AG10803 (cell line): ENCODE results near the gene SLC9A7.

Experiments
- DNase-seq: peaks from one replicate; pipeline ENCODE4 v3.0.0; 2010; ENCODE audit warnings: low read depth
- H3K4me3 ChIP-seq: 2 replicates; pipeline ENCODE4 v1.5.1; 2011; ENCODE audit warnings: mild to moderate bottlenecking, low read length, control low read depth
- TF ChIP-seq, protein P1 (sequence below): conservative IDR thresholded peaks from 2 replicates; pipeline ENCODE4 v1.5.1; 2011; ENCODE audit warnings: mild to moderate bottlenecking, low read length, control low read depth, inconsistent platforms

The SLC9A7 gene

DNA sequence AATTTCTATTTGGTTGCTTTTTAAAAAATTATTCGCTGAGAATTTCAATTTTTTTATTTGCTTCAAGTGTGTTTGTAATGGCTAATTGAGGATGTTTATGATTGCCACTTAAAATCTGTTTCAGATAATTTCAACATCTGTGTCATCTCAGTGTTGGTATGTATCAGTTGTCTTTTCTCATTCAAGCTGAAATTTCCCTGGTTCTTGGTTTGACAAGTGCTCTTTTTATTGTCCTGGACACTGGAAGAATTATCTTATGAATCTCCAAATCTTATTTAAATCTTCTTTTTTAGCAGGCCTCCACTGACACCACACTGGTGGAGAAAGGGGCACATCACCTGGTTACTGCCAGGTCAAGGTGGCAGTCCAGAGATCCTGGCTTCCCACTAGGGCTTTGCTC lies 163.8 kb downstream of the SLC9A7 start:
- no peak overlapping the region for H3K4me3 ChIP-seq
- DNase-seq, result no peak
- TF ChIP-seq, protein P1, sequence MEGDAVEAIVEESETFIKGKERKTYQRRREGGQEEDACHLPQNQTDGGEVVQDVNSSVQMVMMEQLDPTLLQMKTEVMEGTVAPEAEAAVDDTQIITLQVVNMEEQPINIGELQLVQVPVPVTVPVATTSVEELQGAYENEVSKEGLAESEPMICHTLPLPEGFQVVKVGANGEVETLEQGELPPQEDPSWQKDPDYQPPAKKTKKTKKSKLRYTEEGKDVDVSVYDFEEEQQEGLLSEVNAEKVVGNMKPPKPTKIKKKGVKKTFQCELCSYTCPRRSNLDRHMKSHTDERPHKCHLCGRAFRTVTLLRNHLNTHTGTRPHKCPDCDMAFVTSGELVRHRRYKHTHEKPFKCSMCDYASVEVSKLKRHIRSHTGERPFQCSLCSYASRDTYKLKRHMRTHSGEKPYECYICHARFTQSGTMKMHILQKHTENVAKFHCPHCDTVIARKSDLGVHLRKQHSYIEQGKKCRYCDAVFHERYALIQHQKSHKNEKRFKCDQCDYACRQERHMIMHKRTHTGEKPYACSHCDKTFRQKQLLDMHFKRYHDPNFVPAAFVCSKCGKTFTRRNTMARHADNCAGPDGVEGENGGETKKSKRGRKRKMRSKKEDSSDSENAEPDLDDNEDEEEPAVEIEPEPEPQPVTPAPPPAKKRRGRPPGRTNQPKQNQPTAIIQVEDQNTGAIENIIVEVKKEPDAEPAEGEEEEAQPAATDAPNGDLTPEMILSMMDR, result no peak

DNA sequence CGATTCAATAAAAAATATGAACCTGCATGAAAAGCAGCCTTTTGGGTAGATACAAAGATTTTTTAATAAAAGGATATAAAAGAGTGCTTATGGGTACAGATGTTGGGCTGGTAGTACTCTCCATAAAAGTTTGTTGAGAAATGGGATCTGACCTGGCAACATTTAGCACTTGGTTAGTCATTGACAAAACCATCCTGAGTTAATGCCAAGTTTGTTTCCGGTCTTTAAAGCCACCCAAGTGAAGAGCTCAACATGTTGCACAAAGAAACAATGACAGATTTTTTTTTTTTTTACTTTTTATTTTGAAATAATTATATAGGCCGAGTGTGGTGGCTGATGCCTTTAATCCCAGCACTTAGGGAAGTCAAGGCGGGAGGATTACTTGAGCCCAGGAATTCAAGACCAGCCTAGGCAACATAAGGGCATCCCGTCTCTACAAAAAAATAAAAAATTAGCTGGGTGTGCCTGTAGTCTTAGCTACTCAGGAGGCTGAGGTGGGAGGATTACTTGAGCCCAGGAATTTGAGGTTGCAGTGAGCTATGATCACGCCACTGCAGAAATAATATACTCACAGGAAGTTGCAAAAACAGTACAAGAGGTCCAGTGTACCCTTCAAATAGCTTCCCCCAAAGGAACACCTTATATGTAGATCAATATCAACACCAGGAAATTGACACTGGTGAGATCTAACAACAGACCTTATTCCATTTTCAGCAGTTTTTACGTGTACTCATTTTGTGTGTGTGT lies 168.8 kb downstream of the SLC9A7 start:
- H3K4me3 ChIP-seq, result no peak overlapping the region
- peak; percentile 91 for DNase-seq
- TF ChIP-seq, protein P1, result no peak

DNA sequence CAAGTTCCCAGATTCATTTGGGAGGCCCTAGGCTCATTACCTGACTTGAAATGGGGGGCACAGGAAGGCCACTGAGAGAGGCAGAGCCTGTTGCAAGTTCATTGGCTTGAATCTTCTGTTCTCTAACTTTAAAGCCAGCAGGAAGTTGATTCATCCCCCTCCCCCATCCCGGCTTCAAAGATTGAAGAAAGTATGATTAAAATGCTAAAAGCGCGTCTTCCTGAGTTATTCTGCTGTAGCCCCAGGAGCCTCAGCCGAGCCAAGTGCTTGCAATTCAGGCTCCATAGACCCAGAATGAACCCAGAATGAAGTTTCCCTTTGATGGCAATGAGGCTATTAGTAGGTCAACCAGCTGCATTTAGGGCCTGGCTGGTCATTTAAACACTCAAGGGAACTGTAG lies 170.7 kb downstream of the SLC9A7 start:
- peak; percentile 76 for DNase-seq
- TF ChIP-seq, protein P1, result no peak
- H3K4me3 ChIP-seq, result no peak overlapping the region

DNA sequence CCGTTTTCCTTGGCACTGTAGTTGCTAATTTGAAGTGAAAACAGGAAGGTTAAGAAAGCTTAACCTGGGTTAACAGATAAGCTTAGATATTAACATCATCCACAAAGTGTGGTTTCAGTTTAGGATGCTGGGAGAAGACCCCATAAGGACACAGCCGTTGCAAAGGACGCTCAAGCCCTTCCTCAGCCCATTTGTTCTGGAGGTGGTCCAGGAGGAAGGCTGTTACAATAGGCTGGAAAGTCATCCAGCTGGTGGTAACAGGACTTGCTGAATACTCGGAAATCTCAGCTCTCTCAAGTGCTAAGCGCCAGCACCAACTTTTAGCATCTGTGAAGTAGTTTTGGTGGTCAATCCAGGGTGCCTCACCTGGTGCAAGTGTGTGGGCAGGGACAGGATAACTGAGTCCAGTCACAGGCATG lies 171.2 kb downstream of the SLC9A7 start:
- no peak overlapping the region for H3K4me3 ChIP-seq
- peak; percentile 13 for DNase-seq
- TF ChIP-seq, protein P1, result no peak

DNA sequence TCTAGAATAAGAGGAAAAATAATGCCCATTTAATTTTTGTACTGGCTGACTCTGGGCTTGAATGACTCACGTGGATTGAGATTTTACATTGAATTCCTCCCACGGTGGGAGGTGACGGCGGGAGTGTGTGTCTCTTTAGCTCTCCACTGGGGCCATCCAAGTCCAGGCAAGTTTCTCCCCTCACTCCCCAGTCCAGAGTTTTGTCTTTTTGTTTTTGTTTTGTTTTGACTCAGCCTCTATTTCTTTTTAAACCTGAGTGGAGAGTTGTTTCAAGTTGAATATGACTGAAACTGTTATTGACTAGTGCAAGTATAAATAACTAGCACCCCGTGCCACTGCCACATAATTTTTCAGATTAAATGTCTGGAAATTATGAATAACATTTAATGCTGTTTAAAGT lies 171.8 kb downstream of the SLC9A7 start:
- TF ChIP-seq, protein P1, result no peak
- peak; percentile 43 for DNase-seq
- no peak overlapping the region for H3K4me3 ChIP-seq

DNA sequence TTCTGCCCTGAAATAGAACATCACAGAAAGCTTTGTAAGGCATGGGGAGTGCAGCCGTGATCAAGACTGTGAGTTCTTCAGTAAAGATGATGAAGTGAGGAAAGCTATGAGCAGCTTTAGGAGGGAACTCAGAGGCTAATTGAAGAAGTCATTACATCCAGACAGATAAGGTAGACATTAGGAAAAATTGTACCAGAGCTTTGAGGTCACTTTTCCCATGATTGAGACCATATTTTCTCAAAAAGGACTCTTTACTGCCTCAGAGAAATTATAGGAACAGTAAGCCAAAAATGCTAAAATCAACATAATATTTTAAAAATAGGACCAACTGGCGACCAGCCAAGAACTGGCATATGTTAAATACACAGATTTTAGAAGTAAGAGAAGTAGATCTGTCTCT lies 174.2 kb downstream of the SLC9A7 start:
- DNase-seq, result no peak
- TF ChIP-seq, protein P1, result no peak
- H3K4me3 ChIP-seq, result no peak overlapping the region

DNA sequence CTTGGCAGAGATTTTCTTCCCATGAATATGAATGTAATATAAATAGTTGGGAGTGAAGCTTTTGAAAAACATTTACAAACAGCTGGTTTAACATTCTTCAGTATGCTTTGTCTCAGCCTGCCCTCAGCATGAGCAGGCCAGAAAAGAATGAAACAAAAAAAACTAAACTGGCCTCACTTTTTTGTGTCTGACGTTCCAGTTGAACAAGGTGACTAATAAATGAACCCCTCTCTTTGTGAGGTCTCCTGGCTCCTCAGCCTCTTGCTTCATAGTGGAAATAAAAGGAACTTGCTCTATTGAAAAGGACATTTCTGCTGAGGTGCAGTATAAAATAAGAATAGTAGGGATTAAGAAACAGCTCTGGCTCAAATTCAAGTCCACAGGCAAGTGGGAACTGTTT lies 176.0 kb downstream of the SLC9A7 start:
- TF ChIP-seq, protein P1, result no peak
- no peak overlapping the region for H3K4me3 ChIP-seq
- DNase-seq, result peak; percentile 95
